NCI-H526 treated with DMSO at 0.1 percent for 48 hours (cell line): ENCODE data around the gene COL15A1.
"Not testable (repeated sequence)": the region's sequence is repeated elsewhere in the genome, so short reads cannot be mapped to it uniquely, and the experiment has no call there.

Source experiments
- DNase-seq: peaks from one replicate; lab custom pipeline; 2025; lab: John Stamatoyannopoulos, UW

COL15A1 gene

GRCh38 chr9:98943682-98944056 is at the start of gene COL15A1:
COL15A1 (plus strand) TSS chr9:98943907; CDS start chr9:98944062, 155 bp downstream.
- no peak for DNase-seq

- no peak for DNase-seq
Observed at GRCh38 chr9:98894171-98894570, 49.5 kb upstream of the COL15A1 start.

- no peak for DNase-seq
Observed at GRCh38 chr9:98894761-98895160, 48.9 kb upstream of the COL15A1 start.

- DNase-seq = no peak
Observed at GRCh38 chr9:98896632-98897031, 47.1 kb upstream of the COL15A1 start.

GRCh38 chr9:98897745-98898144 is 46.0 kb upstream of the COL15A1 start:
- no peak for DNase-seq

GRCh38 chr9:98899408-98900056 is 44.2 kb upstream of the COL15A1 start:
- no peak for DNase-seq

GRCh38 chr9:98900244-98900643 is 43.5 kb upstream of the COL15A1 start:
- no peak for DNase-seq

- DNase-seq = no peak
Observed at GRCh38 chr9:98900725-98901124, 43.0 kb upstream of the COL15A1 start.

- DNase-seq = not testable (repeated sequence)
Observed at GRCh38 chr9:98901843-98902242, 41.9 kb upstream of the COL15A1 start.

GRCh38 chr9:98902516-98902915 is 41.2 kb upstream of the COL15A1 start:
- DNase-seq = no peak

GRCh38 chr9:98902925-98903324 is 40.8 kb upstream of the COL15A1 start:
- no peak for DNase-seq

GRCh38 chr9:98903961-98904411 is 39.7 kb upstream of the COL15A1 start:
- DNase-seq = no peak

GRCh38 chr9:98905015-98905414 is 38.7 kb upstream of the COL15A1 start:
- DNase-seq = no peak

GRCh38 chr9:98906273-98907040 is 37.2 kb upstream of the COL15A1 start:
- DNase-seq = no peak

- no peak for DNase-seq
Observed at GRCh38 chr9:98907055-98907454, 36.7 kb upstream of the COL15A1 start.

- DNase-seq = no peak
Observed at GRCh38 chr9:98908897-98909634, 34.6 kb upstream of the COL15A1 start.

- no peak for DNase-seq
Observed at GRCh38 chr9:98909935-98910334, 33.8 kb upstream of the COL15A1 start.

- no peak for DNase-seq
Observed at GRCh38 chr9:98911042-98911441, 32.7 kb upstream of the COL15A1 start.

GRCh38 chr9:98911738-98912137 is 32.0 kb upstream of the COL15A1 start:
- not testable (repeated sequence) for DNase-seq

GRCh38 chr9:98912450-98912849 is 31.3 kb upstream of the COL15A1 start:
- no peak for DNase-seq

- DNase-seq = no peak
Observed at GRCh38 chr9:98913044-98913443, 30.7 kb upstream of the COL15A1 start.

GRCh38 chr9:98913705-98914104 is 30.0 kb upstream of the COL15A1 start:
- DNase-seq = no peak

GRCh38 chr9:98915599-98915998 is 28.1 kb upstream of the COL15A1 start:
- DNase-seq = no peak
